ENCODE measurements around the gene PIWIL1.

Gene PIWIL1

GRCh38 chr12:130300737-130301535 lies 36.8 kb upstream of the PIWIL1 start:
- TF ChIP-seq CTCF (IDR thresholded peaks at IDR 0.05) = no peak

GRCh38 chr12:130301559-130301958 lies 36.1 kb upstream of the PIWIL1 start:
- TF ChIP-seq CTCF (IDR thresholded peaks at IDR 0.05) = no peak

- TF ChIP-seq CTCF (IDR thresholded peaks at IDR 0.05) = no peak
Measured at GRCh38 chr12:130303781-130304180, 33.9 kb upstream of the PIWIL1 start.

GRCh38 chr12:130307859-130308258 lies 29.8 kb upstream of the PIWIL1 start:
- TF ChIP-seq CTCF (IDR thresholded peaks at IDR 0.05) = no peak

- no peak for TF ChIP-seq CTCF (IDR thresholded peaks at IDR 0.05)
Measured at GRCh38 chr12:130308393-130308792, 29.3 kb upstream of the PIWIL1 start.

GRCh38 chr12:130316251-130316650 lies 21.4 kb upstream of the PIWIL1 start:
- no peak for TF ChIP-seq CTCF (IDR thresholded peaks at IDR 0.05)

- no peak for TF ChIP-seq CTCF (IDR thresholded peaks at IDR 0.05)
Measured at GRCh38 chr12:130320536-130320935, 17.2 kb upstream of the PIWIL1 start.

GRCh38 chr12:130322263-130322662 lies 15.4 kb upstream of the PIWIL1 start:
- TF ChIP-seq CTCF (IDR thresholded peaks at IDR 0.05) = no peak
